ENCODE data around the gene DEPDC4.

DEPDC4 gene

DNA sequence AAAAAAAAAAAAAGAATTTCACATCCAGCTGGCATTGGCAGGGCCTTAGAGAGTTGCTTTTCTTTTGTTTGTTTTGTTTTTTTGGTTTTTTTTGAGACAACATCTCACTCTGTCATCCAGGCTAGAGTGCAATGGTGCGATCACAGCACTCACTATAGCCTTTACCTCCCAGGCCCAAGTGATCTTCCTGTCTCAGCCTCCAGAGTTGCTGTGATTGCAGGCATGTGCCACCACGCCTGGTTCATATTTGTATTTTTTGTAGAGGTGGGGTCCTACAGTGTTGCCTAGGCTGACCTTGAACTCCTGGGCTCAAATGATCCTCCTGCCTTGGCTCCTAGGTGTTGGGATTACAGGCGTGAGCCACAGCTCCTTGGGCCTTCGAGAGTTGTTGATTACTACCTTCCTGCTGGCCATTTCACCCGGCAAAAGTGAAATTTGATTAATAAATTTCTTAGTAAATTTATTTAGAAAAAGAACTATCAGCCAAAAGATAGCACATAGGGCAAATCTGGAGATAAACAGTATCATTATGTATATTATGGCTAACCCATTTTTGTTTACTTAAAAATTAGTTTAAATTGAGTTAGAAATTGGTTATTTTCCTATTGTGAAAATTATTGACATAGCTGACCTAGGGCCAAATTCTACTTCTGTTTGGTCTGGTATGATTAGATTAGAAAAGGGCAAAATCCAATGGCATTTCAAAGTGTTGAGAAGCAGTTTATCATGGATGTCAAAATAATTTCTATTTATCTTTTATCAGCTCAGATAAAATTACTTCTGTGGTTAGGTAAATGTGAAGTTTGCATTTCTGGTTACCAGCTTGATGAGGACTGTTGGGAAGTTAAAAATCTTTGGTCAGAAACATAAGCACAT, 53.6 kb downstream of the DEPDC4 start:
- no peak for DNase-seq (ENCODE audit: low read depth in 3 of 3)

GRCh38 chr12:100211698-100212097, 55.2 kb downstream of the DEPDC4 start:
- DNase-seq (ENCODE audit: low read depth in 3 of 3), result no peak

GRCh38 chr12:100208834-100209233, 58.0 kb downstream of the DEPDC4 start:
- DNase-seq (ENCODE audit: low read depth in 3 of 3), result no peak

GRCh38 chr12:100207311-100207710, 59.6 kb downstream of the DEPDC4 start:
- no peak for DNase-seq (ENCODE audit: low read depth in 3 of 3)

GRCh38 chr12:100201604-100202423, 65.1 kb downstream of the DEPDC4 start:
- DNase-seq (ENCODE audit: low read depth in 3 of 3), result no peak

GRCh38 chr12:100200463-100201181, 66.3 kb downstream of the DEPDC4 start, which contains the start of gene ACTR6:
TSS of gene ACTR6 (plus strand) at chr12:100200815. CDS start at chr12:100200852, 37 bp downstream.
- peak; percentile 88 to 93 (median 92) for DNase-seq (ENCODE audit: low read depth in 3 of 3)

DNA sequence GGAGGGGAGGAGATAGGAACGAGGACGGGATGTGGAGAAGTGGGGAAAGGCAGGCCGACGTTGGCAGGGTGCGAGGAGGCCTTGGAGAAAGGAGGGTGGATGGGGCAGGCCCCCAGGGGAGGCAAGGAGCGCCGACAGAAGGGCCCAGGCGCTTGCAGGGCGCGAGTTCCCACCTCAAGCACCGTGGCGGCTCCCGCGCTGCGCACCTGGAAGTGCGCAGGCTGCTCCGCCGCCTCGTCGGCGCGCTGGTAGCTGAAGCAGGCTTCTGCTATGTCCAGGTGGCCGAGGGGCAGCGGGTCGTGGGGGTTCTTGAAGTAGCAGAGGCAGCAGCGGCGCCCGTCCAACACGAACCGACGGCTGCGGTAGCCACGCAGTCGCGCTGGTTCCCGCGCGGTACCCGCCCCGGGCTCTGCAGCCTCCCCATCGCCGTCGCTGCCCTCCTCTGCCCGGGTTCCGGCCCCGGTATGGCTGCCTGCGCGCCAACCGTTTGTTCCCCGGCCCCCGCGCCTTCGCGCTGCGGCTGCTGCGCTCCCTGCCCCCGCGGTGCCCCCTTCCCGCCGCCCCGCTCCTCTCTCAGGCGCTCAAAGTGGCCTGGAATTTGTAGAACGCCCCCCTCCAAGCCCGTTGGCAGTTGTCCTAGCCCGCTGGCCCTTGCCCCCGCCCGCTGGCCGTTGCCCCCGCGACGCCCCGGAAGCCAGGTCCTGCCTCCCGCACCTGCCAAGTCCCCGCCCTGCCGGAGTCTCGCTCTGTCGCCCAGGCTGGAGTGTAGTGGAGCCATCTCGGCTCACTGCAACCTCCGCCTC, 67.3 kb downstream of the DEPDC4 start:
- peak; percentile 55 to 69 (median 55) for DNase-seq (ENCODE audit: low read depth in 3 of 3)

DNA sequence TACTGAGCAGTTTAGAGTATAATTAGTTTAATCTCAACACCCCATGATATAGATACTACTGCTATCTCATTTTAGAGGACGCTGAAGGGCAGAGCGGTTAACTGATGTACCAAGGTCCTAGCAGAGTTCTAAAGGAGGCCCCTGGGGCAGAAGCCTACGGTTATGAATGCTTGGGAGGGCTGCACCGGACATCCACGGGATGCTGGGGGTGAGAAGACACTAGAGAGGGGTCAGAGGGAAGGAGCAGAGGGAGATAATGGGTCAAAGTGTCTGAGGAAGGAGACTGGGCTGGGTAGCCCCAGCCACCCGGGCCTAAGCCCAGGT, 67.9 kb downstream of the DEPDC4 start:
- no peak for DNase-seq (ENCODE audit: low read depth in 3 of 3)

DNA sequence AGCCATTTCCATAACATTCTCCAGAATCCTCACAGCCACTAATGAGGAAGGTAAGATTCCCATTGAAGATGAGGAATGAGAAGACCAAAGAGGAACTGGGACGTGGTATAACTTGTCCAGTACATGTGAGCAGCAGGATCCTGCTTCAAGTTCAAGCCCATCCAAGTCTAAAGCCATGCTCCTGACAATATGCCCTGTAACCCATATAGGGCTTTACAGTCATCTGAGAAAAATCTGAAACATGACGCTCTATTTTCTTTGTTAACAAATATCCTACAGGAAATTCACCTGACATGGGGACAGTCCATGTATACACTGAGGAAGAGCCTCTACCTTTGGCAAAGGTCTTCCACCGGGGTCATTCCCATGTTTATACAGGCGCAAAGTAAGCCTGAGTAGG, 69.4 kb downstream of the DEPDC4 start:
- DNase-seq (ENCODE audit: low read depth in 3 of 3), result no peak

- no peak for DNase-seq (ENCODE audit: low read depth in 3 of 3)
Measured at GRCh38 chr12:100193085-100193484, 73.8 kb downstream of the DEPDC4 start.
